Activated gamma-delta T cell (primary cell): ENCODE data around the gene MAPK8.

Experiments used
- DNase-seq: peaks from one replicate; lab custom pipeline; 2025; lab: John Stamatoyannopoulos, UW

MAPK8 gene

GRCh38 chr10:48462482-48463020 is 156.1 kb downstream of the MAPK8 start:
- no peak for DNase-seq

DNA sequence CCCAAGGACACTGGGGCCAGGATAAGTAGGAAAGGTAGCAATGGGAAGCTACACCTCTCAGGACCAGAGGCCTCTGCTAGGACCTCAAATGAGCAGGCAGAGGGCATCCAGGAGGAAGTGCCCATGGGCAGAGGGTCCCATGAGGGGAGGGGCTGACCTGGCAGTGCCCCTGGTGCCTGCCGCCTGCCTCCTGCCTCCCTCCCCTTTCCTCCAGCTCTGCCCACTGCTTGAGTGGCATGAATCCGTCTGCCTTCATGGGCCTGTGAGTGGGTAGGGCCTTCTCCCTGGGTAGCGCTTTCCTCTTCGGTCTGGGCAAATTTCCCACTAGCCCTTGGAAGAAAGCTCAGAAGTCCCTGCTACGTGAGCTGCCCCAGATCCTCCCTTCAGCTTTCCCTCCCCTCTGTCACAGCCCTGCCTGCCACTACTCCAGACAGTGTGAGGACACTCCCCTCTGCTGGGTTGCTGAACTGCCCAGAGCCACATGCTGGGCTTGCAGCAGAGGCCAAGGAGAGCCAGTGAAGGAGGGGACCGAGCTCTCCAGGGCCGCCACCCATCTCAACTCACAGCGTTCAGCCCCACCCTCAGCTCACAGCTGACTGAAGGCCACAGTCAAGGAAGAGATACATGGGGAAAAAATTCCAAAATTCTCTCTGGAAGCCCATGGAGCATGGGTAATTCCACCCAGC is 157.0 kb downstream of the MAPK8 start:
- no peak for DNase-seq

GRCh38 chr10:48464121-48464870 is 157.8 kb downstream of the MAPK8 start:
- DNase-seq: no peak

DNA sequence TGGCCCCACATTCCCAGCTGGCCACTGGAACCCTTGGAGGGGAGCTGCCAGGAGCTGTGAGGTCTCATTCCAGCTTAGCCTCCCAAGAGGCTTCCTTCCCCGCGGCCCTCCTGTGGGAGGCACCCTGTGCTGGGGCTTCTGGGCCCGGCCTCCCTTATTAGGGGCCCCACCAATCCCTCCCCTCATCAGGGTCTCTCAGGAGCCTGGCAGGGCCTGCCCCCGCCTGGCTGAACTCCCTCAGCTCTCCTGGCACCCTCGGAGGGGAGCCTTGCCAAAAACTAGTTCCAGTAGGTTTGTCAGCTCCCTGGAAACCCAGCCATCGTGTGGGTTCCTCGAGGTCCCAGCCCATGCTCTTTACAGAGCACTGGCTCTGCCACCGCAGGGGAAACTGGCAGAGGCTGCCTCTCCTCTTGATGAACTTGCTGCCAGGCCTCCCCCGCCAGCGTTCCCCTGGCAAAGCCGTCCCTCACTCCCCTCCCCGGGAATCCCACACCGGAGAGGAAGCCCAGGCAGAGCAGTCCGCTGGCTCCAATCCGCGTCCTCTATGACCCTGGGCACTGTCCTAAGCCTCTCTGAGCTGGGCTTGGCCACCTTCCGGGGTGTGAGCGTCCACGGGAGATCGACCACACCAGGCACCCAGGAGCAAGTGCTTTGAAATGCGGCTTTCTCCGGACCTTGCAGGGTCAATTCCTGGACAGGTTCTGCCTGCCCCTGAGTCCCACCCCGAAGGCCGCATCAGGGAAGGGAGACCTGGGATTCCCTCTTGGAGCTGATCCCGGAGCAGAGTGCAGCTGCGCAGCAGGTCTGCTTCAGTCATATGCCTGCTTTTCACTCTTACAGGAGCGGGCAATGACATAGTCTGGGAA is 158.6 kb downstream of the MAPK8 start:
- no peak for DNase-seq

- no peak for DNase-seq
Measured at GRCh38 chr10:48465860-48466521, 159.5 kb downstream of the MAPK8 start.

- no peak for DNase-seq
Measured at GRCh38 chr10:48466611-48467240, 160.2 kb downstream of the MAPK8 start.

GRCh38 chr10:48467669-48468068 is 161.2 kb downstream of the MAPK8 start:
- DNase-seq: no peak

DNA sequence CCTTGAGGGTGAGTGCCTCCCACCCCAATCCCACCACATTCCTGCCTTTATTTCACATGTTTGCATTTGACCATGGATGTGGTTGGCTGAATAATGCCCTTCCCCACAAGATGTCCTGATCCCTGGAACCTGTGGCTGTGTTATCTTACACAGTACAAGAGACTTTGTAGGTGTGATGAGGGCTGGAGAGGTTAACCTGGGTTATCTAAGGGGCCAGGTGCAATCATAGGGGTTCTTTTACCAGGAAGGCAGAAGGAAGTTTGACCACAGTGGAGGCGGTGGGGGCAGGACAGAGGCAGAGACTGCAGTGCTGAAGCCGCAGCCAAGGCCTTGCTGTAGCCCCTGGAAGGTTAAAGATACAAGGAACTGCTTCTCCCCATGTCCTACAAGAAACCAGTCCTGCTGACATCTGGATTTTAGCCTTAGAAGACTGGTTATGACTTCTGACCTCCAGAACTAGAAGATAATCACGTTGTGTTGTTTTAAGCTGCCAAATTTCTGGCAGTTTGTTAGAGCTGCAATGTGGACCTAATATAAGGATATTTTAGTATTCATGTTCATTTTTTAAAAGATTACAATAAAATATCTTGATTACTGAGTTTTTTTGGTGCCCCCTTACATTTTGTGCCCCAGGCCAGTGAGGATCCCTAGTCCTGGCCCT is 161.8 kb downstream of the MAPK8 start:
- DNase-seq: no peak

DNA sequence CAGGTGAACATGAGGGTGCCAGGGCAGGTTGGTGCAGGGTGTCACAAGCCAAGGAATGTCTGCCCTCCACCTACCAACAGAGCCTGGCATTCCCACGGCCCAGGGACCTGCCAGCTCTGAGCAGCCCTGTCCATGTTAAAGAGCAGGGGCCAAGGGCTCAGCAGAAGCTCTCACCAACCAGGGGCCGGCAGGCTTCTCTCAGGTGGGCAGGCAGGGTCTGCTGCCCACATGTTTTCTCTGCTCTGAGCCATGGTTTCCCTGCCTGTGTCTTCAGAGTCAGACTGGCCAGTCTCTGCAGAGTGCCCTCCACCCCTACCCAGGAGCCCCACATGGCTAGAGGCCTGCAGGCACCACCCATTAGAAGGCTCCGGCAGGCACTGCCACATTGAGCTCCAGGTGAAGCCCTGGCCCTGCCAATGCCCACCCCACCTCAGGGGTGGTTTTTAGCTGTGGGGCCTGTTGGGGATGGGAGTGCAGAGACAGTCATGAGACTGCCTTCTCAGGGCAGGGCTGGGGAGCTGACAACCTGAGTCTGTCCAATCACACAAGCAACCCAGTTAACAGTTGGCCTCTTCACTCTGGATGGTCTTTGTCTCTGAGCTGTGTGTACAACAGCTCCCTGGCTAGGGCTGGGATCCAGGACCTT is 162.5 kb downstream of the MAPK8 start:
- DNase-seq: no peak

DNA sequence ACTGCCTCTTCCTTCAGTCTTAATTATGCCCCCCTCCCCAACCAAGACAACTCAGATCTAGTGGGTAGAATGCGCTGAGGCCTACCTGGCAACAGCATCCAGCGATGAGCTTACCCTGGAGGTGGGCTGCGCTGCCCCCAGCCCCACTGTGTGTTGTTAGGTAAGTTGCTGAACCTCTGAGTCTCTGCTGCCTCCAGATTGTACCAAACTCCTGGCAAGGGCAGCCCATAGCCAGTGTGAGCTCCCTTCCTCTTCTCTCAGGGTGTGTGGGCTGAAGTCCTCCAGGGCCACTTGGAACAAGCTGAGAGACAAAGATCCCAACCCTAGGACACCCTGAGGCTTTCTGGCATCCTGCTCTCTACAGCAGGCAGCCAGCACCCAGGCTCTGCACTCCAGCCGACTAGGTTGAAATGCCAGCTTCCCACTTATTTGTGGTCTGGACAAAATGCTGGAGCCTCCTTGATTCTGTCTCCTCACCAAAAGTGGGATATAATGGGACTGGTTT is 163.1 kb downstream of the MAPK8 start:
- no peak for DNase-seq

GRCh38 chr10:48470115-48470892 is 163.8 kb downstream of the MAPK8 start:
- DNase-seq: no peak

GRCh38 chr10:48470893-48471805 is 164.7 kb downstream of the MAPK8 start:
- DNase-seq: no peak

GRCh38 chr10:48472501-48473069 is 166.1 kb downstream of the MAPK8 start:
- DNase-seq: no peak

GRCh38 chr10:48473704-48474103 is 167.2 kb downstream of the MAPK8 start:
- no peak for DNase-seq

DNA sequence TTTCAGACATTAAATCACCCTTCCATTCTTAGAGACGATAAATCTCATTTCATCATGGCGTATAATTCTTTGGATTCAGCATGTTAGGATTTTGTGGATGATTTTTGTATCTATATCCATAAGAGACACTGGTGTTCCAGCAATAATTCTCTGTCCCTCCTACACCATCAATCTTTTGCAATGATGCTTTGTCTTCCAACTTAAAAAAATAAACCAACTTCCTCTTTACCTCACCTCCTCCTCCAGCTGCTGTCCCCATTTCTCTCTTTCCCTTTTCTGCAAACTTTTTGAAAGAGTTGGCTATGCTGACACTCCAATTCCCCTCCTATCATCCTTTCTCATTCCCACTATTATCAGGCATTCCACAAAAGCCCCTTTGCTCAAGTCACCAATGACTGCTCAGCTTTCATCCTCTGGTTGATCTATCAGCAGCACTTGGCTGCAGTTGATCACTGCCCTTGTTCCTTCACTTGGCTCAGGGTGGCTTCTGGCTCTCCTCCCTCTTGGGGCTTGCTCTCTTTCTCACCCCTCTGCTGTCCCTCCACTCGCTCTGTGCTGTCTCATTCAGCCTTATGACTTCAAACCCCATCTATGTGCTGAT is 168.4 kb downstream of the MAPK8 start:
- no peak for DNase-seq

DNA sequence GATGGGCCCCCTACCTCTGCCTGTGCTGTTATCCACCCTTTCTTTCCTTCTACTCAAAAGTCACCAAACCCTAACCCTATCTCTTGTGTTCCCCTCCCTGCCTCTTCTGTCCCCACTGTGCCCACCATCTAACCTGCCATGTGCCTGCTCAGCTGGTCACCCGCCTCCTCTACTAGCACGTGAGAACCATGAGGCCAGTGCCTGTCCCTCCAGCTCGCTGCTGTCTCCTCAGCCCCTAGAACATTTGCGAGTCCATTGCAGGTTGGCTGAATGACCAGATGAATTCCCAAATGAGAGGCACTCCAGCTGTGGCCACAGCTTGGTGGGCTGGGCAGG is 169.4 kb downstream of the MAPK8 start:
- no peak for DNase-seq

- DNase-seq: no peak
Measured at GRCh38 chr10:48476279-48476982, 170.0 kb downstream of the MAPK8 start.
